ENCODE results near the gene MALRD1. TPM values are rescaled to one million over a fixed set of nuclear protein-coding genes. Genes with fewer than 3 reads are reported as not detected.
"Not testable (repeated sequence)": the region's sequence is repeated elsewhere in the genome, so short reads cannot be mapped to it uniquely, and the experiment has no call there.

MALRD1 gene
- total and polyA plus RNA-seq, 3 donors from 2014 or later, result 3.3 to 26.7 (median 19.3) TPM

GRCh38 chr10:19738440-19738839, 689.8 kb downstream of the MALRD1 start:
- no peaks in the 10 kb centered on the region for H3K36me3 ChIP-seq (ENCODE audit: low read depth, missing control alignments)
- H3K9me3 ChIP-seq, result no peaks in the 10 kb centered on the region
- H3K27me3 ChIP-seq, result no peaks in the 10 kb centered on the region
- no peak overlapping the region for H3K4me3 ChIP-seq
- no peak overlapping the region for H3K27ac ChIP-seq
- H3K4me1 ChIP-seq, result no peaks in the 10 kb centered on the region
- DNase-seq, result no peak
- intact Hi-C loops (cut with DNase I; ENCODE audit: low total_unique reads), result no loop called here
- TF ChIP-seq, protein P1, sequence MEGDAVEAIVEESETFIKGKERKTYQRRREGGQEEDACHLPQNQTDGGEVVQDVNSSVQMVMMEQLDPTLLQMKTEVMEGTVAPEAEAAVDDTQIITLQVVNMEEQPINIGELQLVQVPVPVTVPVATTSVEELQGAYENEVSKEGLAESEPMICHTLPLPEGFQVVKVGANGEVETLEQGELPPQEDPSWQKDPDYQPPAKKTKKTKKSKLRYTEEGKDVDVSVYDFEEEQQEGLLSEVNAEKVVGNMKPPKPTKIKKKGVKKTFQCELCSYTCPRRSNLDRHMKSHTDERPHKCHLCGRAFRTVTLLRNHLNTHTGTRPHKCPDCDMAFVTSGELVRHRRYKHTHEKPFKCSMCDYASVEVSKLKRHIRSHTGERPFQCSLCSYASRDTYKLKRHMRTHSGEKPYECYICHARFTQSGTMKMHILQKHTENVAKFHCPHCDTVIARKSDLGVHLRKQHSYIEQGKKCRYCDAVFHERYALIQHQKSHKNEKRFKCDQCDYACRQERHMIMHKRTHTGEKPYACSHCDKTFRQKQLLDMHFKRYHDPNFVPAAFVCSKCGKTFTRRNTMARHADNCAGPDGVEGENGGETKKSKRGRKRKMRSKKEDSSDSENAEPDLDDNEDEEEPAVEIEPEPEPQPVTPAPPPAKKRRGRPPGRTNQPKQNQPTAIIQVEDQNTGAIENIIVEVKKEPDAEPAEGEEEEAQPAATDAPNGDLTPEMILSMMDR (IDR thresholded peaks at IDR 0.05), result no peak
- TF ChIP-seq POLR2A (IDR thresholded peaks at IDR 0.05), result no peak
- WGBS, 2 donors, result 98 to 100% methylated on average over 1 of the region's 1 CpG

DNA sequence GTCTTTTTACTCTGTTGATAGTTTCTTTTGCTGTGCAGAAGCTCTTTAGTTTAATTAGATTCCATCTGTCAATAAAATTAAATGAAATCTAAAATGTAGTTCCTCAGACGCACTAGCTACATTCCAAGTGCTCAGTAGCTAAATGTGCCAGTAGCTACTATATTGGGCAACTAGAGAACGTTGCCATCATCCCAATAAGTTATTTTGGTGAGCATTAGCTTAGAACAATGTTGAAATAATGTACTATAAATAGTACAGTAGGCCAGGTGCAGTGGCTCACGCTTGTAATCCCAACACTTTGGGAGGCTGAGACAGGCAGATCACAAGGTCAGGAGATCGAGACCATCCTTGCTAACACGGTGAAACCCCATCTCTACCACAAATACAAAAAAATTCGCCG, 690.6 kb downstream of the MALRD1 start:
- DNase-seq; H3K27me3 ChIP-seq; H3K27ac ChIP-seq; H3K4me3 ChIP-seq; intact Hi-C loops (cut with DNase I; ENCODE audit: low total_unique reads); H3K36me3 ChIP-seq (ENCODE audit: low read depth, missing control alignments); H3K9me3 ChIP-seq; H3K4me1 ChIP-seq: not testable (repeated sequence)
- 82 to 84% methylated on average over 7 of the region's 7 CpGs for WGBS, 2 donors

GRCh38 chr10:19742144-19742543, 693.5 kb downstream of the MALRD1 start:
- DNase-seq, result peak; percentile 53
- H3K27me3 ChIP-seq; H3K36me3 ChIP-seq (ENCODE audit: low read depth, missing control alignments); H3K4me3 ChIP-seq; H3K4me1 ChIP-seq; H3K9me3 ChIP-seq; intact Hi-C loops (cut with DNase I; ENCODE audit: low total_unique reads): not testable (repeated sequence)
- WGBS, 2 donors, result 15 to 32% methylated on average over 4 of the region's 4 CpGs
- peak overlapping the region; percentile 51 to 60 for H3K27ac ChIP-seq

DNA sequence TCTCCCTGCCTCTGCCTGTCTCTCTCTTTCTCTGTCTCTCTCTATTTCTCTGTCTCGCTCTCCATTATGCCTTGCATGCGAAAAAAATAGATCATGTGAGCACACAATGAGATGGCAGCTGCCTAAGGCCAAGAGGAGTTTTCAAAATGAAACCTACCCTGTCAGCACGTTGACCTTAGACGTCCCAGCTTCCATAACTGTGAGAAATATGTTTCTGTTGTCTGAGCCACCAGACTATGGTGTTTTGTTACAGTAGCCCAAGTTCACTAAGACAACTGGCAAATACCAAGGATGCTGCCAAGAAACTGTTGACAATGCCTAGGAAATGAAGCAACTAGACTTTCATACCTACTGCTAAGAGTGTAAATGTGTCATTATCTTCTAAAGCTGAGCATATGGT, 697.1 kb downstream of the MALRD1 start:
- DNase-seq, result no peak
- intact Hi-C loops (cut with DNase I; ENCODE audit: low total_unique reads), result no loop called here
- Histone ChIP-seq H3K27me3 (no peaks in the 10 kb centered on the region), H3K36me3 (ENCODE audit: low read depth, missing control alignments) (no peaks in the 10 kb centered on the region), H3K4me1 (no peaks in the 10 kb centered on the region), H3K4me3 (no peak overlapping the region), H3K27ac (no peak overlapping the region), H3K9me3 (no peaks in the 10 kb centered on the region)
- 85 to 87% methylated on average over 4 of the region's 4 CpGs for WGBS, 2 donors
- TF ChIP-seq POLR2A (IDR thresholded peaks at IDR 0.05), result no peak

DNA sequence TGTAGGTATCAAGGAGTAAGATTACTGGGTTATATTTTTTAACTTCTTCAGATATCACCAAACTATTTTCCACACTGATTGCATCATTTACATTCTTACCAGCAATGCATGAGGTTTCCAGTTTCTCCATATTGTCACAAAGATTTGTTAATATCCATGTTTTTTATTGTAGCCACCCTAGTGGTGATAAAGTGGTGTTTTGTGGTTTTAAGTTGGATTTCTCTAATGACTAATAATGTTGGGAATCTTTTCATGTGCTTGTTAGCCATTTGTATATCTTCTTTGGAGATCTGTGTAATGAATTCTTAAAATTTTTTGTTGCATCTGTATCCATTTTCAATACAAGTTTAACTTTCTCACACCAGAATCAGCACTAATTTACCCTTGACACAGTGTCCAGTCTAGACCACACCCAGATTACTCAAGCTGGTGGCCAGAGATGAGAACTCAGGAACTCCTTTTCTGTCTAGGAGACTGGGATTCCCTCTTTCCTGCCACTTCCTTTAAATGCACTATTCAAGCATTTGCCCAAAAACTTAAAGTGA, 700.7 kb downstream of the MALRD1 start:
- no peak overlapping the region for H3K4me3 ChIP-seq
- intact Hi-C loops (cut with DNase I; ENCODE audit: low total_unique reads), result no loop called here
- H3K27ac ChIP-seq, result no peak overlapping the region
- DNase-seq, result no peak
- no peak for TF ChIP-seq POLR2A (IDR thresholded peaks at IDR 0.05)
- TF ChIP-seq, protein P1 (IDR thresholded peaks at IDR 0.05), result no peak
- H3K9me3 ChIP-seq, result no peaks in the 10 kb centered on the region
- H3K36me3 ChIP-seq (ENCODE audit: low read depth, missing control alignments), result no peaks in the 10 kb centered on the region
- H3K27me3 ChIP-seq, result no peaks in the 10 kb centered on the region
- no peaks in the 10 kb centered on the region for H3K4me1 ChIP-seq

DNA sequence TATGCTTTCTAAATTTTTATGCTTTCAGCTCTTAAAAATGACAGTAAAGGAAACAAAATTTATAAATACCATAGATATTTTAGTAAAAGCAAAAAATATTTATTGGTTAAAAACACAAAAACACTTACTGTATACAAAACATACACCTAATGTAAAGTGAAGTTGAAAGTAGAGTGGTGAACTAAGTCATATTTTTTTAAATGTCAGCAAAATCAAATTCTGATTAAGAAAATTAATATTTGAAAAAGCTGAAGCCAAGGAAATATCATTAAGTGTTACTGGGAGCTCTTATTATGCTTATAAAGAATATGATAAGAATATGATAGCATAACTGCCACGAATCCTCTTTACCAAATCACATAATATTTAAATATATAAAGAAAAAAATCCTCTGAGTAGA, 702.4 kb downstream of the MALRD1 start:
- no peaks in the 10 kb centered on the region for H3K36me3 ChIP-seq (ENCODE audit: low read depth, missing control alignments)
- 78 to 84% methylated on average over 1 of the region's 1 CpG for WGBS, 2 donors
- H3K27ac ChIP-seq, result no peak overlapping the region
- intact Hi-C loops (cut with DNase I; ENCODE audit: low total_unique reads), result no loop called here
- H3K9me3 ChIP-seq, result no peaks in the 10 kb centered on the region
- H3K4me3 ChIP-seq, result no peak overlapping the region
- TF ChIP-seq, protein P1 (IDR thresholded peaks at IDR 0.05), result no peak
- TF ChIP-seq POLR2A (IDR thresholded peaks at IDR 0.05), result no peak
- no peaks in the 10 kb centered on the region for H3K27me3 ChIP-seq
- no peak for DNase-seq
- H3K4me1 ChIP-seq, result no peaks in the 10 kb centered on the region
